Fibroblast of lung (primary cell): Measurements from ENCODE around the gene LRRC47.

Experiments used
- CTCF ChIP-seq, 2 donors: IDR thresholded peaks in 1 of 2; conservative IDR thresholded peaks in 1 of 2; 1 replicate in 1 of 2; 2 replicates in 1 of 2; pipeline ENCODE4 v1.5.1; 2011 to 2012; ENCODE audit warnings: low read length in 2 of 2, control low read depth in 1 of 2, inconsistent platforms in 1 of 2, low read depth in 1 of 2, mild to moderate bottlenecking in 1 of 2
- EZH2 ChIP-seq: IDR thresholded peaks from 2 replicates; pipeline ENCODE4 v1.5.1; 2012; ENCODE audit warnings: low read length, control low read depth, mild to moderate bottlenecking; ENCODE audit errors: missing control alignments

DNA sequence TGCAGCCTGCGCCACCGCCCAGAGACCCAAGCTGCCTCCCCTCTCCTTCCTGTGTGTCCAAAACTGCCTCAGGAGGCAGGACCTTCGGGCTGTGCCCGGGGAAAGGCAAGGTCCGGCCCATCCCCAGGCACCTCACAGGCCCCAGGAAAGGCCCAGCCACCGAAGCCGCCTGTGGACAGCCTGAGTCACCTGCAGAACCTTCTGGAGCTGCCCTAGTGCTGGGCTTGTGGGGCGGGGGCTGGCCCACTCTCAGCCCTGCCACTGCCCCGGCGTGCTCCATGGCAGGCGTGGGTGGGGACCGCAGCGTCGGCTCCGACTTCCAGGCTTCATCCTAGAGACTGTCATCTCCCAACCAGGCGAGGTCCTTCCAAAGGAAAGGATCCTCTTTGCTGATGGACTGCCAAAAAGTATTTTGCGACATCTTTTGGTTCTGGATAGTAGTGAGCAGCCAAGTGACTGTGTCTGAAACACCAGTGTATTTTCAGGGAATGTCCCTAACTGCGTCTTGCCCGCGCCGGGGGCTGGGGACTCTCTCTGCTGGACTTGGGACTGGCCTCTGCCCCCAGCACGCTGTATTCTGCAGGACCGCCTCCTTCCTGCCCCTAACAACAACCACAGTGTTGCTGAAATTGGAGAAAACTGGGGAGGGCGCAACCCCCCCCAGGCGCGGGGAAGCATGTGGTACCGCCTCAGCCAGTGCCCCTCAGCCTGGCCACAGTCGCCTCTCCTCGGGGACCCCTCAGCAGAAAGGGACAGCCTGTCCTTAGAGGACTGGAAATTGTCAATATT lies 63.0 kb downstream of the LRRC47 start:
- TF ChIP-seq CTCF (conservative IDR thresholded peaks at IDR 0.05 in 1 of 2, IDR thresholded peaks at IDR 0.05 in 1 of 2; ENCODE audit: low read depth in 1 of 2, low read length in 2 of 2), result no peak
- no peak for TF ChIP-seq EZH2
